ENCODE data around the gene MACF1.

DNA sequence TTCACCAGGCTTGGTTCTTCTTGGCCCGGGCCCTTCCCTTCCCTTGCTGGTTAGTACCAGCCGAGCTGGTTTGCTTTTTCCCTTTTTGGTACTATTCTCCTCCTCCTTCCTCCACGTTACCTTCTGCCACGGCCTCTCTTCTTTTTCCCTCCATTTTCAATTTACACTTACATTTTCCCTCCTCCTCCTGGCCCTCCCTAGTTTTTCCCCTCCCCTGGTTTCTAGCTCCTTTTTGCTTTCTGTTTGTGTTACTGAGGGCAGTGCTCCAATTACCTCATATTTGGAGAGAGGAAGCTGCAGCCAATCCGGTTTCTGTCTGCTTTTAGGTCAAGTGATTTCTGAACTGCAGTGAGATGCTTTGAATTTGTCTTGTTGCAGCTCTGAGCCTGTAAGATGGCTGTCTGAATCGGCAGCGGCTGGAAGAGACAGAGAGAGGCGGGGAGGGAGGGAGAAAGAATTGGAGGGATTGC lies 63.7 kb downstream of the MACF1 start:
- TF ChIP-seq, protein P1, sequence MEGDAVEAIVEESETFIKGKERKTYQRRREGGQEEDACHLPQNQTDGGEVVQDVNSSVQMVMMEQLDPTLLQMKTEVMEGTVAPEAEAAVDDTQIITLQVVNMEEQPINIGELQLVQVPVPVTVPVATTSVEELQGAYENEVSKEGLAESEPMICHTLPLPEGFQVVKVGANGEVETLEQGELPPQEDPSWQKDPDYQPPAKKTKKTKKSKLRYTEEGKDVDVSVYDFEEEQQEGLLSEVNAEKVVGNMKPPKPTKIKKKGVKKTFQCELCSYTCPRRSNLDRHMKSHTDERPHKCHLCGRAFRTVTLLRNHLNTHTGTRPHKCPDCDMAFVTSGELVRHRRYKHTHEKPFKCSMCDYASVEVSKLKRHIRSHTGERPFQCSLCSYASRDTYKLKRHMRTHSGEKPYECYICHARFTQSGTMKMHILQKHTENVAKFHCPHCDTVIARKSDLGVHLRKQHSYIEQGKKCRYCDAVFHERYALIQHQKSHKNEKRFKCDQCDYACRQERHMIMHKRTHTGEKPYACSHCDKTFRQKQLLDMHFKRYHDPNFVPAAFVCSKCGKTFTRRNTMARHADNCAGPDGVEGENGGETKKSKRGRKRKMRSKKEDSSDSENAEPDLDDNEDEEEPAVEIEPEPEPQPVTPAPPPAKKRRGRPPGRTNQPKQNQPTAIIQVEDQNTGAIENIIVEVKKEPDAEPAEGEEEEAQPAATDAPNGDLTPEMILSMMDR (IDR thresholded peaks at IDR 0.05; ENCODE audit: low read length): no peak
- no peak for TF ChIP-seq EZH2 (optimal IDR thresholded peaks at IDR 0.05; ENCODE audit: low read depth, low read length)
- TF ChIP-seq EZH2phosphoT487 (IDR thresholded peaks at IDR 0.05; ENCODE audit: low read length): no peak
